HG03460 (cell line): ENCODE measurements around the gene SCNM1.
A peak's percentile ranks its signal among the peaks of the same experiment; 100 is the strongest.
"Not testable (repeated sequence)": the region's sequence is repeated elsewhere in the genome, so short reads cannot be mapped to it uniquely, and the experiment has no call there.

ENCODE experiments used
- ATAC-seq: cut with Tn5 transposase; IDR thresholded peaks from one replicate; pipeline ENCODE4 v1.9.1; 2021; ENCODE audit not compliant: unreplicated experiment

SCNM1 gene

DNA sequence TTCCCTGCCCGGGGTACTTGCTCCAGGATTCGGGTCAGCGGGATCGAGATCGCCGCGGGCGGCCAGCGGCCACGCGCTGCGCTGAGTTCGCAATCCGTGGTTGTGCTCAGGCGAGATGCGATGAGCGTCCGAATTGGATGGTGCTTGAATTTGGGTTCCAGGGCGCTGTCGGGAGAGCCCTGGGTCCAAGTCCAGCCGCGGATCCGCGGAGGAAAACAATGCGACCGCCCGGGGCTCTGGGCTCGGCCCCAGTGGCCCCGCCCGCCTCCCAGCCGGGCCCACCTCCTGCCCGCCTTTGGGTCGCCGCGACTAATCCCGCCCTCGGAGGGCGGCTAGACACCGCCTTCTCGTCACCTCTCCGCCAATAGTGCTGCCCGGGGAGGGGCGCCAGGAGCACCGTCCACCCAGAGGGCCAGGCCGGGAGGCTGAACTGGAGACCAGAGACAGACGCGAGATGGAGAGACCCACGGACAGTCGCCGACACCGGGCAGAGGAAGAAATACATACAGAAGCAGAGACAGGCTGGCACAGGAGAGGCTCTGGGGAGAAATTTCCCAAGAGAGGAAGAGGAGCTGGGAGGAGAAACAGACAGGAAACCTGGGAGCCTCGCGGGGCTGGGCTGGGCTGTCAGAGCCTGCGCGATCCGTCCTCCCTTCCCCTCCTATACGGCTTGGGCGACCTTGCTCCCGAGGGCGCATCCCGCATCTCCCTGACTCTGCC is 19.4 kb upstream of the SCNM1 start, which contains the start of gene SEMA6C:
Gene SEMA6C, minus strand, starts transcription at position 220 of the 720 bp plus-strand sequence. CDS start 4,010 bp downstream, outside the sequence.
- peak; percentile 99 for ATAC-seq

GRCh38 chr1:151147132-151147503 is 18.8 kb upstream of the SCNM1 start:
- no peak for ATAC-seq

- ATAC-seq = no peak
Measured at GRCh38 chr1:151147665-151148064, 18.3 kb upstream of the SCNM1 start.

- ATAC-seq = peak; percentile 67
Measured at GRCh38 chr1:151156515-151156819, 9.5 kb upstream of the SCNM1 start, which contains the start of gene TNFAIP8L2. Gene TNFAIP8L2 (plus strand): TSS chr1:151156649. CDS start chr1:151158698, 2,049 bp downstream.

GRCh38 chr1:151157067-151157531 is 8.8 kb upstream of the SCNM1 start:
- no peak for ATAC-seq

DNA sequence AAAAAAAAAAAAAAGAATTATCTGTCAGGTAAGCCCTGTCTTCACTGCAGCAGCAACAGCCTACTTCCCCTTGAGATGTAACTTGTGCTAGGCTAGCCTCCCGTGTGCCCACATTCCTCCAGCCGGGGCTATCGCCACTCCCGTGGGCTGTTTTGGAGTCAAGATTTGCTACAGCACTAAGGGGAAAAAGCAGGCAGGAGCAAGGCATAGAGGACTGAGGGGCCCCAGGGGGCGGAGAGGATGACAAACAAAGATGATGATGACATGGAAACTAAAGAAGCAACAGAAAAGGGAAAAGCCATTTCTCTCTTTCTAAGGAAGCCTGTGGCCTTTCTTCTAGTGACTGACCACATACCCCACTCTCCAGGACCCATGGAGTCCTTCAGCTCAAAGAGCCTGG is 7.6 kb upstream of the SCNM1 start:
- no peak for ATAC-seq

DNA sequence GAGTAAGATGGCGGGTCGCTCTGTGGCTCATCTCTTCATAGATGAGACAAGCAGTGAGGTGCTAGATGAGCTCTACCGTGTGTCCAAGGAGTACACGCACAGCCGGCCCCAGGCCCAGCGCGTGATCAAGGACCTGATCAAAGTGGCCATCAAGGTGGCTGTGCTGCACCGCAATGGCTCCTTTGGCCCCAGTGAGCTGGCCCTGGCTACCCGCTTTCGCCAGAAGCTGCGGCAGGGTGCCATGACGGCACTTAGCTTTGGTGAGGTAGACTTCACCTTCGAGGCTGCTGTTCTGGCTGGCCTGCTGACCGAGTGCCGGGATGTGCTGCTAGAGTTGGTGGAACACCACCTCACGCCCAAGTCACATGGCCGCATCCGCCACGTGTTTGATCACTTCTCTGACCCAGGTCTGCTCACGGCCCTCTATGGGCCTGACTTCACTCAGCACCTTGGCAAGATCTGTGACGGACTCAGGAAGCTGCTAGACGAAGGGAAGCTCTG is 7.1 kb upstream of the SCNM1 start:
- ATAC-seq = no peak

- no peak for ATAC-seq
Measured at GRCh38 chr1:151159373-151159772, 6.6 kb upstream of the SCNM1 start.

DNA sequence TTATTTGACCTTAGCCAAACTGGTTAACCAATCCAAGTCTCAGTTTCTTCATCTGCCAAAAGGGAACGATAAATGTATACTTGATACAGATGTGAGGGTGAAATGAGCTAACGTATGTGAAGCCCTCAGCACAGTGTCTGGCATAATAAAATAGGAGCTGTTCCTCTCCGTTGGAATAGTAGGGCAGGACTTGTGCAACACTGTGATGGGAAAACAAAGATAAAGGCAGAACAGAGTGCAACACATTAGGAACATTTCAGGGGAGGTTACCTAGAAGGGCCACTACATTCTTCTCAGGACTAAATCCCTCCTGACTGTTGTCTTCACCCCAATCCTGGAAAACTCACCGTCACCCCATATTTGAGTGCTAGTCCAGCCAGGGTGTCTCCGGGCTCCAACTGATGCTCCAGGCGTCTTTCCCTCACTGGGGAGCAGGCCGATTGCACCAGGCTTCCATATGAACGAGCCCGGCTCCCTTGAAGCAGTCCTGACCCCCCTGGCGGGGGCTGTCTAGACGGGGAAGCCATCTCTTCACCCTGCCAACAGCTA is 1.1 kb upstream of the SCNM1 start:
- no peak for ATAC-seq

DNA sequence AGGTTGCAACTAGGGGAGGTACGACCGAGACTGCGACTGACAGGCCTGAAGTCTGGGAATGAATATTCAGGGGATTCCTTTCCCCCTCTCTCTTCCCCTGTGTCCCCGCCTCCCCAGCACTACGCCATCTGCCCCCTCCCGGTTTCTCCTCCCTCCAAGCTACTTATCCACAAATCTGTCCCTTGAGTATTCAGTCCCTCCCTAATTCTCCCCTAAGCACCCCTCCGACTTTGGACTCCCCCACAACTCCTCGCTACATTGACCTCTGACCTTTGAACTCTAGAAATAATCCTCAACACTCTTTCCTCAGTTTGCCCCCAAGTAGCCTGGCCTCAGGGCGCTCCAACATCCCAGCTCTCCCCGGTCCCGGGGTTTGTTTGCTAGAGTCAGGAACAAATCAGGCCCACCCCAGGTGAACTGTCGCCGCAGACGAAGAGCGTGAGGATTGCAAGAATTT is 635 bp upstream of the SCNM1 start:
- no peak for ATAC-seq

- ATAC-seq = no peak
Measured at GRCh38 chr1:151166505-151166956, 587 bp downstream of the SCNM1 start.

DNA sequence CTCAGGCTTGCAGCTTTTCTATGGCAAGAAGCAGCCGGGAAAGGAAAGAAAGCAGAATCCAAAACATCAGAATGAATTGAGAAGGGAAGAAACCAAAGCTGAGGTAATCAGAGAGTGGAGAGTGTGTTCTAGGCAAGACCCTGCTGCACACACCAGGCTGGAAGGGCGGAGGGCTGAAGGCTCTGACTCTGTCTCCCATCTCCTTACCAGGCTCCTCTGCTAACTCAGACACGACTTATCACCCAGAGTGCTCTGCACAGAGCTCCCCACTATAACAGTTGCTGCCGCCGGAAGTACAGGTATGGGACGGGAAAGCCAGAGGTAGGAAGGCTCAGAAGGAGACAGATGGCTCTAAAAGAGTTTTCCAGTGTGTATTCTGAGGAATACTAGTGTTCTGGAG is 1.2 kb downstream of the SCNM1 start:
- no peak for ATAC-seq

GRCh38 chr1:151171190-151171589 is 5.2 kb downstream of the SCNM1 start:
- ATAC-seq = no peak

GRCh38 chr1:151175041-151175741 is 9.2 kb downstream of the SCNM1 start:
- no peak for ATAC-seq

GRCh38 chr1:151175863-151176262 is 9.9 kb downstream of the SCNM1 start, which contains the start of gene TMOD4:
Gene TMOD4 (minus strand): TSS chr1:151175981. CDS start chr1:151174875, 1,106 bp downstream.
- no peak for ATAC-seq

DNA sequence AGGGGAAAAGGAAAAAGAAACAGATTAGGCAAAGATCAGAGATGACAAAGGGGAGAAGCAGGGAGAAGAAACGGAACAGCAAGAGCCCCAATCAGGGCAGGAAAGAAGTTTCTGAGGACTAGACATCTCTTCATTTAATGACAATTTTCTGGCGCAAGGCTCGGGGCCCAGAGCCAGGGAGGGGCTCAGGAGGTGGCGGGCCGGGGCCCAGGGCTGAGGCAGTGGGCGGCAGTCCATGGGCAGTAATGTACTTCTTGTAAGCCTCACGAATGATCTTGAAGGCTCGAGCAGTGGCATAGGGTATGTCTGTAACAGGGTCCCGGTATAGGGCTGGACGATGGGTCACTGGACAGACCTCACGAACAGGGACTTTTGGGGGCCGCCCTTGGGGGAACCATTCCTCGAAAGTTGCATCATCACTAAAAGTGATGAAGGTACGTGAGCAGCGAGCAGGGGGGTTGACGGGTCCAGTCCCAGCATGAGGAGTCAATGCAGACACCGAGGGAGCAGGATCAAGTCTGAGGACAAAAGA is 10.6 kb downstream of the SCNM1 start:
- ATAC-seq = no peak

GRCh38 chr1:151184211-151184610 is 18.3 kb downstream of the SCNM1 start:
- ATAC-seq = no peak

- no peak for ATAC-seq
Measured at GRCh38 chr1:151187205-151187604, 21.3 kb downstream of the SCNM1 start.

DNA sequence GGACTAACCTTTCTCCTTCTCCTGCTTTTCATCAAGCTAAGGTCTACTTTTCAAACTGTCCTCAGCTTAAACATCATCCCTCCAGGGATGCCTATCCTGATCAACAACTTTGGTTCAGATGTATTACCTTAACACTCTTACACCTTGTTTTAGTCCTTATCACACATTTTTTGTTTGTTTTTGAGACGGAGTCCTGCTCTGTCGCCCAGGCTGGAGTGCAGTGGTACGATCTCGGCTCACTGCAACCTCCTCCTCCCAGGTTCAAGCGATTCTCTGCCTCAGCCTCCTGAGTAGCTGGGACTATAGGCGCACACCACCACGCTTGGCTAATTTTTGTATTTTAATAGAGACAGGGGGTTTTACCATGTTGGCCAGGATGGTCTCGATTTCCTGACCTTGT is 22.7 kb downstream of the SCNM1 start:
- ATAC-seq = not testable (repeated sequence)

- peak; percentile 83 for ATAC-seq
Measured at GRCh38 chr1:151189637-151190445, 23.9 kb downstream of the SCNM1 start, which contains the start of gene VPS72. Gene VPS72 (minus strand): TSS chr1:151190197. CDS start chr1:151190121, 76 bp downstream.
